ENCODE data around the gene BMPR1B. TPM values are rescaled to one million over a fixed set of nuclear protein-coding genes. Genes with fewer than 3 reads are reported as not detected.

The BMPR1B gene
- total RNA-seq, 4 donors from 2014 or later, result 10.5 to 40.9 (median 20.3) TPM

GRCh38 chr4:95114521-95114920 lies 356.8 kb downstream of the BMPR1B start:
- Histone ChIP-seq H3K27me3 (no peaks in the 10 kb centered on the region), H3K4me3 (no peak overlapping the region), H3K9me3 (no peaks in the 10 kb centered on the region), H3K4me1 (no peaks in the 10 kb centered on the region), H3K27ac (no peak overlapping the region), H3K36me3 (peaks cover 0 to 5% of the 10 kb centered on the region in 2 donors)
- ATAC-seq, result no peak
- TF ChIP-seq POLR2A (IDR thresholded peaks at IDR 0.05), result no peak
- 74 to 96% methylated on average over 3 of the region's 3 CpGs for WGBS, 2 donors (ENCODE audit: low coverage in 1 of 2)

- no peaks in the 10 kb centered on the region for H3K27me3 ChIP-seq
- no peak for TF ChIP-seq CTCF (IDR thresholded peaks at IDR 0.05)
- H3K27ac ChIP-seq, result no peak overlapping the region
- H3K4me3 ChIP-seq, result no peak overlapping the region
- no peaks in the 10 kb centered on the region for H3K4me1 ChIP-seq
- no peaks in the 10 kb centered on the region for H3K9me3 ChIP-seq
- H3K36me3 ChIP-seq, result peaks cover 0 to 5% of the 10 kb centered on the region in 2 donors
- 72 to 73% methylated on average over 6 of the region's 6 CpGs for WGBS, 2 donors (ENCODE audit: low coverage in 1 of 2)
- ATAC-seq, result no peak
Measured at GRCh38 chr4:95118497-95118896, 360.7 kb downstream of the BMPR1B start.

GRCh38 chr4:95120456-95120855 lies 362.7 kb downstream of the BMPR1B start:
- no peak for ATAC-seq

GRCh38 chr4:95122001-95122400 lies 364.2 kb downstream of the BMPR1B start:
- TF ChIP-seq CTCF (IDR thresholded peaks at IDR 0.05), result no peak
- TF ChIP-seq POLR2A (IDR thresholded peaks at IDR 0.05), result no peak
- TF ChIP-seq POLR2AphosphoS5 (IDR thresholded peaks at IDR 0.05), result no peak
- TF ChIP-seq EP300 (IDR thresholded peaks at IDR 0.05), result no peak
- H3K27me3 ChIP-seq, result no peaks in the 10 kb centered on the region
- no peaks in the 10 kb centered on the region for H3K9me3 ChIP-seq
- 69 to 85% methylated on average over 7 to 9 of the region's 9 CpGs for WGBS, 2 donors (ENCODE audit: low coverage in 1 of 2)
- H3K27ac ChIP-seq, result no peak overlapping the region
- no peaks in the 10 kb centered on the region for H3K36me3 ChIP-seq
- H3K4me1 ChIP-seq, result peaks cover 0 to 8% (median 0%) of the 10 kb centered on the region in 3 donors
- no peak overlapping the region for H3K4me3 ChIP-seq
- no peak for ATAC-seq

More at GRCh38 chr4:95120456-95120855, 362.7 kb downstream of the BMPR1B start:
- Histone ChIP-seq H3K36me3 (peaks cover 0 to 5% of the 10 kb centered on the region in 2 donors), H3K9me3 (no peaks in the 10 kb centered on the region), H3K4me1 (peaks cover 0 to under 1% (median 0%) of the 10 kb centered on the region in 3 donors), H3K4me3 (no peak overlapping the region), H3K27ac (no peak overlapping the region), H3K27me3 (no peaks in the 10 kb centered on the region)
- no peak for TF ChIP-seq EP300 (IDR thresholded peaks at IDR 0.05)
- no peak for TF ChIP-seq POLR2AphosphoS5 (IDR thresholded peaks at IDR 0.05)
- TF ChIP-seq CTCF (IDR thresholded peaks at IDR 0.05), result no peak
- TF ChIP-seq POLR2A (IDR thresholded peaks at IDR 0.05), result no peak
- 85 to 90% methylated on average over 2 of the region's 2 CpGs for WGBS, 2 donors (ENCODE audit: low coverage in 1 of 2)

- TF ChIP-seq POLR2AphosphoS5 (IDR thresholded peaks at IDR 0.05) (no peak), CTCF (IDR thresholded peaks at IDR 0.05) (peak; percentile 12 to 54 (median 32))
- H3K27ac ChIP-seq, result no peak overlapping the region
- ATAC-seq, result no peak
- no peaks in the 10 kb centered on the region for H3K9me3 ChIP-seq
- 58 to 70% methylated on average over 3 to 4 of the region's 4 CpGs for WGBS, 2 donors (ENCODE audit: low coverage in 1 of 2)
- no peaks in the 10 kb centered on the region for H3K36me3 ChIP-seq
- no peaks in the 10 kb centered on the region for H3K27me3 ChIP-seq
- H3K4me3 ChIP-seq, result no peak overlapping the region
- peaks cover 0 to 13% (median 0%) of the 10 kb centered on the region in 3 donors for H3K4me1 ChIP-seq
Measured at GRCh38 chr4:95124906-95125504, 367.2 kb downstream of the BMPR1B start.

Measured in gastroesophageal sphincter (tissue), 4 donors.